ENCODE data around the gene HSPA4.

DNA sequence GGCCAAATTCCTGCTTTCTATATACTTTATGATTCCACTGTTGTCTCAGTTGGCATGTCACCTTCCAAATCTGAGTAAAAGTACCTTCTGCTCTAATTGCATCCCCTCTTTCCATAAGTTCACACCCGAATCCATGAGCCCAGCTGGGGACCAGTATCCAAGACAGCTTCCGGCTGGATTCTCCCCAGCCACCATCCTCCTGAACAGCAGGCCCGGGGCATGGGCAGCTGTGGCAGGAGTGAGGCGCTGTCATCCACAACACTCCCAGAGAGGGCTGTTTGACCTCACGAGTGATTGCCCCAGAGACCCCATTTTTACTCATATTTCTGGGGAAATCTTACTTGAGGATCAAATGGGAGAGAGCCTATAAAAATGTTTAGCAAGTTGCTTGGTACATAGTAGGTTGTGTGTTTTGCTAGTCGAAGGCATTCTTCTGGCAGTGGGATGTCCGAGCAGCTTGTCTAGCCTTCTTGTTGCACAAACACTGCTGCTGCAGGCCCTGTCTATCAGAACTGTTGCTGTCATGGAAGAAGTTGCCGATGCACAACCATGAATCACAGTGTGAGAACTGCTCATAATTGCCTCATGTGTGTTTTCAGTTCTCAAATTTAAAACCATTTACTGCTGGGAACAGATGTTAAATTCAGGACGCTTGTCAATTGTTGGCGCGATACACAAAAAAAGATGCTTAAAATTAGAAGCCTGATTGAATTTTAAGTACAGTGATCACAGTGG is 93.8 kb downstream of the HSPA4 start:
- TF ChIP-seq, protein P1, sequence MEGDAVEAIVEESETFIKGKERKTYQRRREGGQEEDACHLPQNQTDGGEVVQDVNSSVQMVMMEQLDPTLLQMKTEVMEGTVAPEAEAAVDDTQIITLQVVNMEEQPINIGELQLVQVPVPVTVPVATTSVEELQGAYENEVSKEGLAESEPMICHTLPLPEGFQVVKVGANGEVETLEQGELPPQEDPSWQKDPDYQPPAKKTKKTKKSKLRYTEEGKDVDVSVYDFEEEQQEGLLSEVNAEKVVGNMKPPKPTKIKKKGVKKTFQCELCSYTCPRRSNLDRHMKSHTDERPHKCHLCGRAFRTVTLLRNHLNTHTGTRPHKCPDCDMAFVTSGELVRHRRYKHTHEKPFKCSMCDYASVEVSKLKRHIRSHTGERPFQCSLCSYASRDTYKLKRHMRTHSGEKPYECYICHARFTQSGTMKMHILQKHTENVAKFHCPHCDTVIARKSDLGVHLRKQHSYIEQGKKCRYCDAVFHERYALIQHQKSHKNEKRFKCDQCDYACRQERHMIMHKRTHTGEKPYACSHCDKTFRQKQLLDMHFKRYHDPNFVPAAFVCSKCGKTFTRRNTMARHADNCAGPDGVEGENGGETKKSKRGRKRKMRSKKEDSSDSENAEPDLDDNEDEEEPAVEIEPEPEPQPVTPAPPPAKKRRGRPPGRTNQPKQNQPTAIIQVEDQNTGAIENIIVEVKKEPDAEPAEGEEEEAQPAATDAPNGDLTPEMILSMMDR (optimal IDR thresholded peaks at IDR 0.05 in 1 of 3, IDR thresholded peaks at IDR 0.05 in 1 of 3, conservative IDR thresholded peaks at IDR 0.05 in 1 of 3; ENCODE audit: extremely low read depth in 1 of 3, insufficient read depth in 2 of 3, low read length in 3 of 3): no peak
- TF ChIP-seq EZH2 (IDR thresholded peaks at IDR 0.05; ENCODE audit: low read length): no peak
